IMR-90 (cell line): ENCODE measurements around the gene AGK. TPM values are rescaled to one million over a fixed set of nuclear protein-coding genes. Genes with fewer than 3 reads are reported as not detected.

Experiments
- ATAC-seq: fragments of 200-7000 bp; cut with Tn5 transposase; 2 replicates; pipeline ENCODE4 v1.9.1; 2020; ENCODE audit warnings: low read depth, mild to moderate bottlenecking, moderate library complexity
- BruUV-seq: library from RNA; stranded (reverse); fragments of 400-500 nt; replicated peaks from 2 replicates; lab custom pipeline; 2021; lab: Mats Ljungman, UMichigan
- CTCF ChIA-PET: fragments of 300-600 bp; formaldehyde crosslinking; extraction: SDS; loops from one replicate; lab custom pipeline; 2021; ENCODE audit warnings: antibody characterized with exemption; lab: Yijun Ruan, JAX
- POLR2A ChIA-PET: fragments of 300-600 bp; sonication (Branson Sonifier 250); formaldehyde crosslinking; loops from one replicate; lab custom pipeline; 2022; ENCODE audit warnings: antibody characterized with exemption; ENCODE audit not compliant: unreplicated experiment; lab: Charles Lee
- DNase-seq: peaks from one replicate; pipeline ENCODE4 v3.0.0; 2013
- H2AFZ ChIP-seq: replicated peaks from 2 replicates; pipeline ENCODE3; 2013; ENCODE audit warnings: low read length, mild to moderate bottlenecking; ENCODE audit not compliant: poor library complexity
- H2AK5ac ChIP-seq: 2 replicates; pipeline ENCODE4 v1.6.1; 2013; ENCODE audit warnings: low read depth, low read length, inconsistent platforms
- H2AK9ac ChIP-seq: replicated peaks from 2 replicates; pipeline ENCODE3; 2013; ENCODE audit warnings: mild to moderate bottlenecking, low read depth, low read length, moderate library complexity; ENCODE audit not compliant: poor library complexity
- H2BK120ac ChIP-seq: 2 replicates; pipeline ENCODE4 v1.6.1; 2013; ENCODE audit warnings: low read depth, low read length, inconsistent platforms
- H2BK15ac ChIP-seq: 3 replicates; pipeline ENCODE4 v1.6.1; 2013; ENCODE audit warnings: low read depth, low read length, inconsistent platforms
- H2BK20ac ChIP-seq: 2 replicates; pipeline ENCODE4 v1.6.1; 2013; ENCODE audit warnings: low read depth, mild to moderate bottlenecking, inconsistent platforms, low read length, moderate library complexity
- H2BK5ac ChIP-seq: 2 replicates; pipeline ENCODE4 v1.6.1; 2013; ENCODE audit warnings: mild to moderate bottlenecking, low read depth, low read length, inconsistent platforms; ENCODE audit not compliant: poor library complexity, severe bottlenecking
- H3K14ac ChIP-seq: replicated peaks from 2 replicates; pipeline ENCODE4 v1.6.1; 2013; ENCODE audit warnings: low read depth, low read length, inconsistent platforms
- H3K18ac ChIP-seq: 2 replicates; pipeline ENCODE4 v1.6.1; 2013; ENCODE audit warnings: low read depth, low read length, control low read depth
- H3K23ac ChIP-seq: 2 replicates; pipeline ENCODE4 v1.6.1; 2013; ENCODE audit warnings: low read depth, low read length, inconsistent platforms
- H3K27ac ChIP-seq: 2 replicates; pipeline ENCODE4 v1.5.1; 2013; ENCODE audit warnings: mild to moderate bottlenecking, control low read depth, low read length; ENCODE audit not compliant: insufficient read depth
- H3K27me3 ChIP-seq: 2 replicates; pipeline ENCODE4 v1.6.1; 2013; ENCODE audit warnings: low read length; ENCODE audit not compliant: control insufficient read depth, insufficient read depth
- H3K36me3 ChIP-seq: 2 replicates; pipeline ENCODE4 v1.6.1; 2013; ENCODE audit warnings: low read length, mixed read lengths; ENCODE audit not compliant: control insufficient read depth, insufficient read depth
- H3K4ac ChIP-seq: 2 replicates; pipeline ENCODE4 v1.6.1; 2013; ENCODE audit warnings: low read depth, low read length, inconsistent platforms
- H3K4me1 ChIP-seq: 2 replicates; pipeline ENCODE4 v1.6.1; 2013; ENCODE audit warnings: low read length, mixed read lengths; ENCODE audit not compliant: control insufficient read depth, insufficient read depth
- H3K4me2 ChIP-seq: 2 replicates; pipeline ENCODE4 v1.6.1; 2013; ENCODE audit warnings: low read depth, mild to moderate bottlenecking, control low read depth, low read length, moderate library complexity
- H3K4me3 ChIP-seq: 2 replicates; pipeline ENCODE4 v1.5.1; 2013; ENCODE audit warnings: low read depth, mild to moderate bottlenecking, control low read depth, low read length, moderate library complexity; ENCODE audit not compliant: insufficient read depth
- H3K56ac ChIP-seq: 2 replicates; pipeline ENCODE4 v1.6.1; 2013; ENCODE audit warnings: low read length, inconsistent platforms; ENCODE audit not compliant: insufficient read depth; ENCODE audit errors: extremely low read depth
- H3K79me1 ChIP-seq, 2 experiments: 2 replicates each; pipeline ENCODE4 v1.6.1; 2013; ENCODE audit warnings: low read length in 2 of 2, inconsistent platforms in 1 of 2, low read depth in 1 of 2
- H3K9ac ChIP-seq: 2 replicates; pipeline ENCODE4 v1.6.1; 2013; ENCODE audit warnings: low read depth, low read length, control low read depth
- H3K9me1 ChIP-seq: 2 replicates; pipeline ENCODE4 v1.6.1; 2013; ENCODE audit warnings: low read length, inconsistent platforms; ENCODE audit not compliant: insufficient read depth
- H3K9me3 ChIP-seq: 2 replicates; pipeline ENCODE4 v1.6.1; 2013; ENCODE audit warnings: low read length; ENCODE audit not compliant: control insufficient read depth, insufficient read depth
- H4K20me1 ChIP-seq: 2 replicates; pipeline ENCODE4 v1.6.1; 2013; ENCODE audit warnings: low read length, inconsistent platforms; ENCODE audit not compliant: insufficient read depth
- H4K5ac ChIP-seq: 2 replicates; pipeline ENCODE4 v1.6.1; 2013; ENCODE audit warnings: mild to moderate bottlenecking, low read depth, low read length, control low read depth
- H4K8ac ChIP-seq, 2 experiments: 2 replicates each; pipeline ENCODE4 v1.6.1; 2013; ENCODE audit warnings: low read depth in 2 of 2, low read length in 2 of 2, control low read depth in 1 of 2, inconsistent platforms in 1 of 2
- H4K91ac ChIP-seq: 2 replicates; pipeline ENCODE4 v1.6.1; 2013; ENCODE audit warnings: low read depth, low read length, inconsistent platforms; ENCODE audit not compliant: insufficient read depth
- CEBPB ChIP-seq: IDR thresholded peaks from 2 replicates; pipeline ENCODE4 v1.6.1; 2012; ENCODE audit warnings: low read depth, low read length, improper control_type of control experiment
- MAFK ChIP-seq: IDR thresholded peaks from 2 replicates; pipeline ENCODE4 v1.6.1; 2012; ENCODE audit warnings: low read depth, low read length, improper control_type of control experiment
- MXI1 ChIP-seq: IDR thresholded peaks from 2 replicates; pipeline ENCODE4 v1.6.1; 2012; ENCODE audit warnings: low read depth, mild to moderate bottlenecking, low read length, moderate library complexity, borderline replicate concordance
- NFE2L2 ChIP-seq: fragments of 150-350 bp; IDR thresholded peaks from 2 replicates; pipeline ENCODE4 v1.6.1; 2016; ENCODE audit warnings: low read depth, mild to moderate bottlenecking, low read length
- WGBS, 2 experiments: methylation state at CpG; one replicate each; pipeline versions ENCODE4 v1.1.5 to v1.1.7; 2013; ENCODE audit warnings: missing lambda C conversion rate in 2 of 2; ENCODE audit not compliant: insufficient read length in 1 of 2; ENCODE audit errors: extremely low coverage in 2 of 2; 5-methylcytosine and 5-hydroxymethylcytosine counted together
- dilution Hi-C: fragments of 300-500 bp; cut with HindIII; formaldehyde crosslinking; loops from one replicate; pipeline ENCODE4 v1.14.3; 2018; ENCODE audit warnings: low sequenced_read_pairs; ENCODE audit not compliant: unreplicated experiment
- in situ Hi-C: fragments of 300-500 bp; cut with MboI; formaldehyde crosslinking; loops from 3 replicates; pipeline ENCODE4 v1.14.3; 2019; ENCODE audit warnings: low sequenced_read_pairs, inconsistent platforms, mixed read lengths
- intact Hi-C: fragments of 100-400 bp; cut with micrococcal nuclease; formaldehyde crosslinking; loops from 2 replicates; pipeline ENCODE4 v1.10.0; 2022
- polyA plus RNA-seq, 3 experiments: library from polyadenylated mRNA; depleted of rRNA; stranded (reverse); fragments of >200 nt; gene quantifications; 2 replicates each; pipeline ENCODE4 v1.2.3, GENCODE V29; 2012; ENCODE audit warnings: low replicate concordance in 1 of 3
- total RNA-seq: library from RNA; depleted of rRNA; stranded (reverse); fragments of >200 nt; gene quantifications from 2 replicates; pipeline ENCODE4 v1.2.3, GENCODE V29; 2012

Gene AGK
- total and polyA plus RNA-seq, 2 of the 4 experiments (the other 2 are of a cell fraction): 35.5 to 37.3 TPM

GRCh38 chr7:141571059-141571458, 19.8 kb downstream of the AGK start:
- Histone ChIP-seq H2BK120ac (no peak overlapping the region), H3K27ac (no peak overlapping the region), H4K5ac (no peak overlapping the region), H2AFZ (no peak overlapping the region), H3K79me1 (peaks cover 5 to 13% of the 10 kb centered on the region in 2 experiments; a peak in 3 of 4 replicates), H3K14ac (no peak overlapping the region), H3K18ac (no peak overlapping the region), H3K4me1 (no peaks in the 10 kb centered on the region), H2BK20ac (no peak overlapping the region), H3K23ac (no peak overlapping the region), H3K36me3 (peaks cover 7% of the 10 kb centered on the region; the same call in 1 of the 2 replicates), H4K20me1 (no peaks in the 10 kb centered on the region), H3K56ac (no peak overlapping the region), H3K4me2 (no peak overlapping the region), H3K4me3 (no peak overlapping the region), H3K9me3 (peaks cover under 1% of the 10 kb centered on the region; the same call in 1 of the 2 replicates), H3K9me1 (no peaks in the 10 kb centered on the region), H3K9ac (no peak overlapping the region), H2AK9ac (no peak overlapping the region), H3K27me3 (no peaks in the 10 kb centered on the region), H3K4ac (no peak overlapping the region), H4K91ac (no peak overlapping the region), H2BK5ac (no peak overlapping the region), H4K8ac (no peak overlapping the region), H2AK5ac (no peak overlapping the region), H2BK15ac (no peak overlapping the region)
- in situ Hi-C loops: no loop called here
- BruUV-seq: no TSS peak
- TF ChIP-seq MXI1: no peak
- no peak for TF ChIP-seq CEBPB
- TF ChIP-seq NFE2L2: no peak
- TF ChIP-seq MAFK: no peak
- DNase-seq (no peak), ATAC-seq (no peak)
- WGBS, 2 experiments: no CpG with 5 or more reads among the region's 1 CpG
- dilution Hi-C loops: no loop called here
- POLR2A ChIA-PET: no interaction called here
- CTCF ChIA-PET: no interaction called here
- intact Hi-C loops: no loop called here
